HL-60 (cell line): ENCODE measurements around the gene C15orf61.

Experiments
- CTCF ChIP-seq: IDR thresholded peaks from one replicate; pipeline ENCODE4 v1.5.1; 2011; ENCODE audit warnings: low read length, control low read depth, inconsistent platforms; ENCODE audit not compliant: insufficient read depth
- POLR2AphosphoS5 ChIP-seq: IDR thresholded peaks from 2 replicates; pipeline ENCODE4 v1.6.1; 2012; ENCODE audit warnings: low read depth

DNA sequence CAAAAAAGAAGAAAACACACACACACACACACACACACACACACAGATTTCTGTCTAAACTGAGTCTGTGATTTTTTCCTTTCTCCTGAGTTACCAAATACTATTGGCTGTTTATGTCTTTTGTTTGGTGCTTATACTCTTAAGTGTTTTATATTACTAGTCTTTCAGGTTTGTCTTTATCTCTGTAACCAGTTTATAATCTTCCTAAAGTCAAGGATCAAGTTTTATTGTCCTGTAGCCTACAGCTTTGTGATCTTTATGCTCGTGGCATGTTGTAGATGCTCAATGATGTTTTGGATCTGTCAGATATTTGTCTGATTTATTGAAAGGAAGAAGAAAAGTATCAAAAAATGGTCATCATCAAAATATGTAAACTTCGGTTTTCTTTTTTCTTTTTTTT lies 26.1 kb downstream of the C15orf61 start:
- TF ChIP-seq CTCF (no peak), POLR2AphosphoS5 (no peak)
